Esophagus muscularis mucosa (tissue), 4 donors: ENCODE measurements around the gene CRPPA. TPM values are rescaled to one million over a fixed set of nuclear protein-coding genes. Genes with fewer than 3 reads are reported as not detected.

ENCODE experiments used
- DNase-seq: peaks from one replicate; pipeline ENCODE4 v3.0.0-alpha.2; 2017; ENCODE audit errors: extremely low spot score
- H3K27ac ChIP-seq, 4 donors: fragments of 200-600 bp; sonication (generic); replicated peaks in 1 of 4; 1 replicate in 3 of 4; 2 replicates in 1 of 4; pipeline ENCODE4 v1.5.1; 2016 to 2019; ENCODE audit warnings: mild to moderate bottlenecking in 1 of 4
- H3K27me3 ChIP-seq, 4 donors: fragments of 200-600 bp; sonication (generic); one replicate each; pipeline versions ENCODE4 v1.5.1 to v1.6.0; 2016 to 2019
- H3K36me3 ChIP-seq, 4 donors: fragments of 200-600 bp; sonication (generic); one replicate each; pipeline ENCODE4 v1.5.1; 2016 to 2019
- H3K4me1 ChIP-seq, 4 donors: fragments of 200-600 bp; sonication (generic); one replicate each; pipeline ENCODE4 v1.5.1; 2016 to 2019
- H3K4me3 ChIP-seq, 4 donors: fragments of 200-600 bp; sonication (generic); 1 replicate in 2 of 4; 2 replicates in 2 of 4; pipeline ENCODE4 v1.5.1; 2016 to 2019; ENCODE audit warnings: mild to moderate bottlenecking in 4 of 4, moderate library complexity in 1 of 4
- H3K9me3 ChIP-seq, 4 donors: fragments of 200-600 bp; sonication (generic); 1 replicate in 3 of 4; 2 replicates in 1 of 4; pipeline ENCODE4 v1.5.1; 2016 to 2019
- EP300 ChIP-seq: sonication (generic); formaldehyde crosslinking; IDR thresholded peaks from one replicate; pipeline ENCODE4 v1.6.1; 2017; ENCODE audit warnings: antibody characterized with exemption
- POLR2A ChIP-seq: fragments of 450-650 bp; IDR thresholded peaks from one replicate; pipeline ENCODE4 v1.6.1; 2017; ENCODE audit warnings: antibody characterized with exemption, moderate library complexity, mild to moderate bottlenecking, low read depth
- POLR2AphosphoS5 ChIP-seq, 2 donors: sonication (generic); formaldehyde crosslinking; IDR thresholded peaks; one replicate each; pipeline ENCODE4 v1.6.1; 2017; ENCODE audit warnings: antibody characterized with exemption in 2 of 2
- WGBS: methylation state at CpG from one replicate; pipeline ENCODE4 v1.1.5; 2018; 5-methylcytosine and 5-hydroxymethylcytosine counted together
- intact Hi-C: fragments of 100-400 bp; cut with DNase I; formaldehyde crosslinking; loops from one replicate; pipeline ENCODE4 v1.15.1; 2023
- total RNA-seq, 4 donors: library from RNA; depleted of rRNA; stranded (reverse); fragments of >200 nt; gene quantifications; one replicate each; pipeline versions ENCODE4 v1.1.0 to v1.2.1, GENCODE V29; 2016
- TF ChIP-seq, protein P1 (sequence below), 3 experiments: fragments of 200-600 bp in 2 of 3; fragments of 450-650 bp in 1 of 3; sonication (generic) in 2 of 3; IDR thresholded peaks; one replicate each; pipeline ENCODE4 v1.5.1; 2017 to 2019; ENCODE audit warnings: antibody characterized with exemption in 3 of 3, mild to moderate bottlenecking in 2 of 3, moderate library complexity in 1 of 3

Gene CRPPA
- total RNA-seq, 4 donors from 2014 or later, result 1.9 to 3.6 (median 3.5) TPM

DNA sequence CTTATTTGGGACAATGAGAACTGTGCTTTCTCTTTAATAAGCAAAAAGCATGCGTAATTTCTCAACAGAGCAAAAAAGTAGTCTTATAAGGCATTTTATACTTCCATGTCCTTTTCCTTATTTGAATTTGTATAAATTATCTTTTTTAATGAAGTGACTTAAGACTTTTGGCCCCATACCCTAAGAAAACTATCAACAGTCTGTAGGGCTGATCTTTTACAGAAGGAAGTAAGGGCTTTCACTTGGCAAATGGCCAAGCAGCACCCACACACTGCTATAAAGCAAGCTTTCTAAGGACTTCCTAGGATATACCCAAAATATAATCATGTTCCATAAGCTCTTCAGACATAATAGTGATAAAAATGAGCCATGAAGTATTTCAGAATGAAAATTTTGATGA is 3.4 kb downstream of the CRPPA start:
- H3K36me3 ChIP-seq, result no peaks in the 10 kb centered on the region
- WGBS, result 91% methylated on average over 1 of the region's 1 CpG
- H3K4me3 ChIP-seq, result no peak overlapping the region
- TF ChIP-seq POLR2AphosphoS5 (IDR thresholded peaks at IDR 0.05) (no peak), POLR2A (no peak)
- TF ChIP-seq, protein P1, sequence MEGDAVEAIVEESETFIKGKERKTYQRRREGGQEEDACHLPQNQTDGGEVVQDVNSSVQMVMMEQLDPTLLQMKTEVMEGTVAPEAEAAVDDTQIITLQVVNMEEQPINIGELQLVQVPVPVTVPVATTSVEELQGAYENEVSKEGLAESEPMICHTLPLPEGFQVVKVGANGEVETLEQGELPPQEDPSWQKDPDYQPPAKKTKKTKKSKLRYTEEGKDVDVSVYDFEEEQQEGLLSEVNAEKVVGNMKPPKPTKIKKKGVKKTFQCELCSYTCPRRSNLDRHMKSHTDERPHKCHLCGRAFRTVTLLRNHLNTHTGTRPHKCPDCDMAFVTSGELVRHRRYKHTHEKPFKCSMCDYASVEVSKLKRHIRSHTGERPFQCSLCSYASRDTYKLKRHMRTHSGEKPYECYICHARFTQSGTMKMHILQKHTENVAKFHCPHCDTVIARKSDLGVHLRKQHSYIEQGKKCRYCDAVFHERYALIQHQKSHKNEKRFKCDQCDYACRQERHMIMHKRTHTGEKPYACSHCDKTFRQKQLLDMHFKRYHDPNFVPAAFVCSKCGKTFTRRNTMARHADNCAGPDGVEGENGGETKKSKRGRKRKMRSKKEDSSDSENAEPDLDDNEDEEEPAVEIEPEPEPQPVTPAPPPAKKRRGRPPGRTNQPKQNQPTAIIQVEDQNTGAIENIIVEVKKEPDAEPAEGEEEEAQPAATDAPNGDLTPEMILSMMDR (IDR thresholded peaks at IDR 0.05), result no peak
- intact Hi-C loops, result loop anchor here (10.0 kb wide), 1 partner anchor 343 kb away; no protein-coding TSS in a partner anchor
- no peak for DNase-seq
- H3K27ac ChIP-seq, result no peak overlapping the region
- H3K4me1 ChIP-seq, result peaks cover 20 to 29% (median 26%) of the 10 kb centered on the region in 4 donors
- no peaks in the 10 kb centered on the region for H3K9me3 ChIP-seq
- no peaks in the 10 kb centered on the region for H3K27me3 ChIP-seq

DNA sequence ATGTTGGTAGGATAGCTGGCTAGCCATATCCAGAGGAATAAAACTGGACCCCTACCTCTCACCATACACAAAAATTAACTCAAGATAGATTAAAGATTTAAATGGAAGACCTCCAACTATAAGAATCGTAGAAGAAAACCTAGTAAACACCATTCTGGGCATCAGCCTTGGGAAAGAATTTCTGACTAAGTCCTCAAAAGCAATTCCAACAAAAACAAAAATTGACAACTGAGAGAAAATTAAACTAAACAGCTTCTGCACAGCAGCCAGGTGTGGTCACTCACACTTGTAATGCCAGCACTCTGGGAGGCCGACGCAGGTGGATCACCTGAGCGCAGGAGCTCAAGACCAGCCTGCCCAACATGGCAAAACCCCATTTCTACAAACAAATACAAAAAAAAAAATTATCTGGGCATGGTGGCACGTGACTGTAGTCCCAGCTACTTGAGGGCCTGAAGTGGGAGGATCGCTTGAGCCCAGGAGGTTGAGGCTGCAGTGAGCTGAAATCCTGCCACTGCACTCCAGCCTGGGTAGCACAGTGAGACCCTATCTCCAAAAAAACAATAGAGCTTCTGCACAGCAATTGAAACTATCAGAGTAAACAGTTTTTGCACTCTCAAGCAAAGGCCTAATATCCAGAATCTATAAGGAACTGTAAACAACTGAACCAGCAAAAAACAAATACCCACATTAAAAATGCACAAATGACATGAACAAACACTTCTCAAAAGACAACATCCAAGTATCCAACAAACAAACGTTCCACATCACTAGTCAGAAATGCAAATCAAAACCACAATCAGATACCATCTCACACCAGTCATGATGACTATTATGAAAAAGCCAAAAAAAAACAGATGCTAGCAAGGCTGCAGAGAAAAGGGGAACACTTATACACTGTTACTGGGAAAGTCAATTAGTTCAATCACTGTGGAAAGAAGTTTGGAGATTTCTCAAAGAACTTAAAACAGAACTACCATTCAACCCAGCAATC is 4.8 kb downstream of the CRPPA start:
- no peak for DNase-seq
- no peak overlapping the region for H3K4me3 ChIP-seq
- no peaks in the 10 kb centered on the region for H3K9me3 ChIP-seq
- H3K27me3 ChIP-seq, result no peaks in the 10 kb centered on the region
- H3K4me1 ChIP-seq, result peaks cover 17 to 27% (median 23%) of the 10 kb centered on the region in 4 donors
- TF ChIP-seq POLR2AphosphoS5 (IDR thresholded peaks at IDR 0.05) (no peak), EP300 (no peak), POLR2A (no peak)
- TF ChIP-seq, protein P1 (IDR thresholded peaks at IDR 0.05), result no peak
- no peaks in the 10 kb centered on the region for H3K36me3 ChIP-seq
- H3K27ac ChIP-seq, result no peak overlapping the region
- WGBS, result 76% methylated on average over 7 of the region's 7 CpGs
- intact Hi-C loops, result loop anchor here (10.0 kb wide), 1 partner anchor 342 kb away; no protein-coding TSS in a partner anchor

DNA sequence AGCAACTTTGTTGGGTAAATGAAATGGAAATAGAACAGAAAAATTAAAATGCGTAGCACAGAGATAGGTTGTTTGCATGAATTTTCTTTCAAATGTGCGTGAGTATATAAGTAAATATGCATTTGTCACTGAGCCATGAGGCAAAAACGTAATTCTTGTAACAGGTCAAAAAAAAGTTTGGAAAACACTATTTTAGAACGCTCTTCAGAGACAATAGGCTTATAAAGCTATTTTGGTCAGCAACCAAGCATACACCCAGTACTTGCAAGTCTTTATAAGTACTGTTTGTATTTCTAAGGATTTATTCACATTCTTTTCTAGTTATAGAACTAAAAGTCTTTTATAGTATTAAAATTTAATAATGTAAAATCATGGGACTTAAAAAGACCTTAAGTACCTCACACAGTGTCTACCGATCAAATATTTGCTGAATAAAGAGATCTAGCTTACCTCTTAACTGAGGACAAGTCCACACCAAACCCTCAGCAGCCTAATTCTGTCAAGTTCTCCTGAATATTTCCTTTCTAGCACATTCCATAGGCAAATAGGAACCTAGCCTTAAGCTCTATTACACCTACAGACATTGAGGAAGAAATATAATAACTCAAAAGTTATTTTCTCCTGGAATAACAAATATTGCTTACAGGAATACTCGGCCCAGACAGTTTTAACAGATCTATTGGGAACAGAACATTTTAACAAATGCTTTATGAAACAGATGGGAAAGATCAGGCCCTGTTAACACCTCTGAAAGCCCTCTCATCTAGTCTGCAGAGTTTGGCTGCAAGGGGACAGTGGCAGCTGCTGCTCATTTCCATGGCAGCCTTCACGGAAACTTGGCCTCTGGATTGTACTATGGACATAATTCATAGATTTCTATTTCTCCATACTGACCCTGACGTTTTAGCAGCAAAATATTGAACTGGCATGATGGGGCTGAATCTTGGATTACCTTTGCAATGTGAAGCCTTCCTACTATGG is 8.8 kb downstream of the CRPPA start:
- TF ChIP-seq POLR2A (no peak), POLR2AphosphoS5 (IDR thresholded peaks at IDR 0.05) (no peak), EP300 (no peak)
- TF ChIP-seq, protein P1 (IDR thresholded peaks at IDR 0.05), result no peak
- Histone ChIP-seq H3K4me3 (no peak overlapping the region), H3K27ac (no peak overlapping the region), H3K36me3 (no peaks in the 10 kb centered on the region), H3K27me3 (no peaks in the 10 kb centered on the region), H3K4me1 (peaks cover 9 to 14% (median 10%) of the 10 kb centered on the region in 4 donors), H3K9me3 (no peaks in the 10 kb centered on the region)
- intact Hi-C loops, result loop anchor here (10.0 kb wide), 1 partner anchor 338 kb away; no protein-coding TSS in a partner anchor
- DNase-seq, result no peak
- 67% methylated on average over 8 of the region's 8 CpGs for WGBS

DNA sequence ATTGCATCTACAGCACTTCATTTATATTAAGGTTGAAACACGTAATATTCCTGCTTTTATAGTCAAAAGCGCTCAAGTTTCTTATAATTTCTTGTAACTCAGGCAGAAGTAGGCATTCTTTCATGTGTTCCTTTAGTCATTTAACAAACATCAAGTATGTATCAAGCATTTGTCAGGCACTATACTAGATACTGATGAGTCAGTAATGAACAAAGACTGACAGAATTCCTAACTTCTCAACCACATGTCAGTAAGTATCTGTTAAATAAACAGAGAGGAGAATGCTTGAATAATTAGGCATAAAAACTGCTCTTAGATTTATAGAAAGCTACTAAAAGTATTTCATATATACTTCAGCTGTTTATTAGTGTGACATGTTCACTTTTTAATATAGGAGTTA is 9.9 kb downstream of the CRPPA start:
- Histone ChIP-seq H3K27me3 (no peaks in the 10 kb centered on the region), H3K9me3 (no peaks in the 10 kb centered on the region), H3K36me3 (no peaks in the 10 kb centered on the region), H3K4me3 (no peak overlapping the region), H3K4me1 (peaks cover 9 to 14% (median 10%) of the 10 kb centered on the region in 4 donors), H3K27ac (no peak overlapping the region)
- intact Hi-C loops, result loop anchor here (10.0 kb wide), 1 partner anchor 337 kb away; no protein-coding TSS in a partner anchor
- 88% methylated on average over 2 of the region's 2 CpGs for WGBS
- no peak for DNase-seq
- TF ChIP-seq POLR2A, result no peak
- TF ChIP-seq POLR2AphosphoS5 (IDR thresholded peaks at IDR 0.05), result no peak
